HEK293 (cell line): ENCODE data around the gene USP32.

Experiments
- CTCF ChIA-PET: fragments of 350-600 bp; formaldehyde crosslinking; extraction: SDS; loops from one replicate; lab custom pipeline; 2021; ENCODE audit warnings: antibody characterized with exemption; lab: Yijun Ruan, JAX
- POLR2A ChIA-PET: fragments of 300-600 bp; formaldehyde crosslinking; extraction: SDS; loops from one replicate; lab custom pipeline; 2020; ENCODE audit warnings: antibody characterized with exemption, inconsistent platforms; lab: Yijun Ruan, JAX
- H3K27ac ChIP-seq: fragments of 200-500 bp; sonication (Bioruptor generic); 2 replicates; pipeline ENCODE4 v1.5.1; 2014; ENCODE audit warnings: low read depth, low read length, control low read depth, inconsistent platforms; ENCODE audit errors: extremely low read depth
- H3K36me3 ChIP-seq, 2 experiments: fragments of 200-500 bp in 1 of 2; sonication (Bioruptor generic) in 1 of 2; 1 replicate in 1 of 2; 2 replicates in 1 of 2; pipeline ENCODE4 v1.5.1; 2014 to 2017; ENCODE audit warnings: inconsistent platforms in 2 of 2, low read length in 2 of 2; ENCODE audit not compliant: control insufficient read depth in 2 of 2, insufficient read depth in 1 of 2
- H3K4me1 ChIP-seq: fragments of 200-500 bp; sonication (Bioruptor generic); 2 replicates; pipeline ENCODE4 v1.5.1; 2014; ENCODE audit warnings: mild to moderate bottlenecking, low read length, inconsistent platforms; ENCODE audit not compliant: control insufficient read depth, insufficient read depth
- H3K4me3 ChIP-seq: 2 replicates; pipeline ENCODE4 v1.5.1; 2011; ENCODE audit warnings: low read depth, mild to moderate bottlenecking, control low read depth, low read length, moderate library complexity
- H3K9me3 ChIP-seq: fragments of 200-500 bp; sonication (Bioruptor generic); 2 replicates; pipeline ENCODE4 v1.5.1; 2014; ENCODE audit warnings: low read depth, low read length, inconsistent platforms; ENCODE audit not compliant: control insufficient read depth, insufficient read depth
- BCL11A ChIP-seq: fragments of 450-650 bp; formaldehyde crosslinking; IDR thresholded peaks from 2 replicates; pipeline ENCODE4 v1.5.1; 2016; ENCODE audit warnings: low read depth, missing biosample characterization, missing genetic modification characterization
- GLIS1 ChIP-seq: fragments of 450-650 bp; formaldehyde crosslinking; IDR thresholded peaks from 2 replicates; pipeline ENCODE4 v1.5.1; 2016; ENCODE audit warnings: missing biosample characterization, missing genetic modification characterization
- GLIS2 ChIP-seq: fragments of 450-650 bp; formaldehyde crosslinking; IDR thresholded peaks from 2 replicates; pipeline ENCODE4 v1.5.1; 2016; ENCODE audit warnings: missing biosample characterization, missing genetic modification characterization
- PRDM1 ChIP-seq: fragments of 450-650 bp; formaldehyde crosslinking; IDR thresholded peaks from 2 replicates; pipeline ENCODE4; 2016; ENCODE audit warnings: missing biosample characterization, missing genetic modification characterization
- TCF7L2 ChIP-seq: IDR thresholded peaks from 2 replicates; pipeline ENCODE4 v1.6.1; 2011; ENCODE audit warnings: low read depth, mild to moderate bottlenecking, inconsistent platforms, low read length, moderate library complexity, borderline replicate concordance
- YY1 ChIP-seq: fragments of 450-650 bp; formaldehyde crosslinking; IDR thresholded peaks from 2 replicates; pipeline ENCODE4 v1.5.1; 2018; ENCODE audit warnings: missing biosample characterization, missing genetic modification characterization
- ZBTB20 ChIP-seq: fragments of 450-650 bp; formaldehyde crosslinking; IDR thresholded peaks from 2 replicates; pipeline ENCODE4 v1.5.1; 2016; ENCODE audit warnings: missing biosample characterization, missing genetic modification characterization
- ZEB2 ChIP-seq: fragments of 450-650 bp; formaldehyde crosslinking; IDR thresholded peaks from 2 replicates; pipeline ENCODE4 v1.5.1; 2016; ENCODE audit warnings: missing biosample characterization, missing genetic modification characterization
- ZFHX2 ChIP-seq: fragments of 450-650 bp; formaldehyde crosslinking; conservative IDR thresholded peaks from 2 replicates; pipeline ENCODE4 v1.5.1; 2016; ENCODE audit warnings: missing biosample characterization, missing genetic modification characterization
- ZNF174 ChIP-seq: fragments of 450-650 bp; formaldehyde crosslinking; IDR thresholded peaks from 2 replicates; pipeline ENCODE4 v1.5.0; 2017; ENCODE audit warnings: missing biosample characterization, mild to moderate bottlenecking, missing genetic modification characterization
- ZNF354C ChIP-seq: fragments of 450-650 bp; formaldehyde crosslinking; IDR thresholded peaks from 2 replicates; pipeline ENCODE4 v1.5.1; 2016; ENCODE audit warnings: missing biosample characterization, missing genetic modification characterization, low read depth, borderline replicate concordance
- ZNF366 ChIP-seq: fragments of 450-650 bp; formaldehyde crosslinking; conservative IDR thresholded peaks from 2 replicates; pipeline ENCODE4 v1.5.1; 2016; ENCODE audit warnings: missing biosample characterization, missing genetic modification characterization
- ZNF626 ChIP-seq: fragments of 450-650 bp; sonication (Bioruptor Pico); formaldehyde crosslinking; IDR thresholded peaks from 2 replicates; pipeline ENCODE4 v1.5.1; 2018; ENCODE audit warnings: missing biosample characterization, missing genetic modification characterization, inconsistent platforms
- TF ChIP-seq, protein P1 (sequence below): fragments of 450-650 bp; formaldehyde crosslinking; IDR thresholded peaks from 2 replicates; pipeline ENCODE4 v1.5.1; 2016; ENCODE audit warnings: missing biosample characterization, missing genetic modification characterization, low read depth
- TF ChIP-seq, protein P2 (sequence below): fragments of 450-650 bp; formaldehyde crosslinking; IDR thresholded peaks from 2 replicates; pipeline ENCODE4 v1.5.1; 2016; ENCODE audit warnings: missing biosample characterization, missing genetic modification characterization
- TF ChIP-seq, protein P3 (sequence below): fragments of 450-650 bp; formaldehyde crosslinking; IDR thresholded peaks from 2 replicates; pipeline ENCODE4; 2016; ENCODE audit warnings: missing biosample characterization, missing genetic modification characterization
- TF ChIP-seq, protein P4 (sequence below): fragments of 450-650 bp; formaldehyde crosslinking; IDR thresholded peaks from 2 replicates; pipeline ENCODE4 v1.5.1; 2016; ENCODE audit warnings: missing biosample characterization, missing genetic modification characterization, borderline replicate concordance
- TF ChIP-seq, protein P5 (sequence below): fragments of 450-650 bp; formaldehyde crosslinking; IDR thresholded peaks from 2 replicates; pipeline ENCODE4 v1.5.1; 2016; ENCODE audit warnings: missing biosample characterization, missing genetic modification characterization
- TF ChIP-seq, protein P6 (sequence below): fragments of 450-650 bp; formaldehyde crosslinking; IDR thresholded peaks from 2 replicates; pipeline ENCODE4 v1.5.1; 2017; ENCODE audit warnings: missing biosample characterization, missing genetic modification characterization

The USP32 gene

DNA sequence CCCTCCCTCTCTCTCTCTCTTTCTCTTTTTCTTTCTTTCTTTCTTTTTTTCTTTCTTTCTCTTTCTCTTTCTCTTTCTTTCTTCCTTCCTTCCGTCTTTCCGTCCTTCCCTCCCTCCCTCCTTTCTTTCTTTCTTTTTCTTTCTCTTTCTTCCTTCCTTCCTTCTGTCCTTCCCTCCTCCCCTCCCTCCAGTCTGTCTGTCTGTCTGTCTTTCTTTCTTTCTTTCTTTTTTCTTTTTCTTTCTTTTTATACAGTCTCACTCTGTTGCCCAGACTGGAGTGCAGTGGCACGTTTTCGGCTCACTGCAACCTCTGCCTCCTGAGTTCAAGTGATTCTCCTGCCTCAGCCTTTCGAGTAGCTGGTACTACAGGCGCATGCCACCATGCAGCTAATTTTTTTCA, 227.8 kb downstream of the USP32 start:
- TF ChIP-seq PRDM1, result 0 out of 2 replicates have a peak, but pooled peaks have one; percentile 33
- no peak for TF ChIP-seq GLIS1 (tag by site-specific recombination)
- TF ChIP-seq, protein P1, sequence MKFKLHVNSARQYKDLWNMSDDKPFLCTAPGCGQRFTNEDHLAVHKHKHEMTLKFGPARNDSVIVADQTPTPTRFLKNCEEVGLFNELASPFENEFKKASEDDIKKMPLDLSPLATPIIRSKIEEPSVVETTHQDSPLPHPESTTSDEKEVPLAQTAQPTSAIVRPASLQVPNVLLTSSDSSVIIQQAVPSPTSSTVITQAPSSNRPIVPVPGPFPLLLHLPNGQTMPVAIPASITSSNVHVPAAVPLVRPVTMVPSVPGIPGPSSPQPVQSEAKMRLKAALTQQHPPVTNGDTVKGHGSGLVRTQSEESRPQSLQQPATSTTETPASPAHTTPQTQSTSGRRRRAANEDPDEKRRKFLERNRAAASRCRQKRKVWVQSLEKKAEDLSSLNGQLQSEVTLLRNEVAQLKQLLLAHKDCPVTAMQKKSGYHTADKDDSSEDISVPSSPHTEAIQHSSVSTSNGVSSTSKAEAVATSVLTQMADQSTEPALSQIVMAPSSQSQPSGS, result no peak
- TF ChIP-seq, protein P2, sequence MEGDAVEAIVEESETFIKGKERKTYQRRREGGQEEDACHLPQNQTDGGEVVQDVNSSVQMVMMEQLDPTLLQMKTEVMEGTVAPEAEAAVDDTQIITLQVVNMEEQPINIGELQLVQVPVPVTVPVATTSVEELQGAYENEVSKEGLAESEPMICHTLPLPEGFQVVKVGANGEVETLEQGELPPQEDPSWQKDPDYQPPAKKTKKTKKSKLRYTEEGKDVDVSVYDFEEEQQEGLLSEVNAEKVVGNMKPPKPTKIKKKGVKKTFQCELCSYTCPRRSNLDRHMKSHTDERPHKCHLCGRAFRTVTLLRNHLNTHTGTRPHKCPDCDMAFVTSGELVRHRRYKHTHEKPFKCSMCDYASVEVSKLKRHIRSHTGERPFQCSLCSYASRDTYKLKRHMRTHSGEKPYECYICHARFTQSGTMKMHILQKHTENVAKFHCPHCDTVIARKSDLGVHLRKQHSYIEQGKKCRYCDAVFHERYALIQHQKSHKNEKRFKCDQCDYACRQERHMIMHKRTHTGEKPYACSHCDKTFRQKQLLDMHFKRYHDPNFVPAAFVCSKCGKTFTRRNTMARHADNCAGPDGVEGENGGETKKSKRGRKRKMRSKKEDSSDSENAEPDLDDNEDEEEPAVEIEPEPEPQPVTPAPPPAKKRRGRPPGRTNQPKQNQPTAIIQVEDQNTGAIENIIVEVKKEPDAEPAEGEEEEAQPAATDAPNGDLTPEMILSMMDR (tag by site-specific recombination), result no peak
- TF ChIP-seq, protein P3, sequence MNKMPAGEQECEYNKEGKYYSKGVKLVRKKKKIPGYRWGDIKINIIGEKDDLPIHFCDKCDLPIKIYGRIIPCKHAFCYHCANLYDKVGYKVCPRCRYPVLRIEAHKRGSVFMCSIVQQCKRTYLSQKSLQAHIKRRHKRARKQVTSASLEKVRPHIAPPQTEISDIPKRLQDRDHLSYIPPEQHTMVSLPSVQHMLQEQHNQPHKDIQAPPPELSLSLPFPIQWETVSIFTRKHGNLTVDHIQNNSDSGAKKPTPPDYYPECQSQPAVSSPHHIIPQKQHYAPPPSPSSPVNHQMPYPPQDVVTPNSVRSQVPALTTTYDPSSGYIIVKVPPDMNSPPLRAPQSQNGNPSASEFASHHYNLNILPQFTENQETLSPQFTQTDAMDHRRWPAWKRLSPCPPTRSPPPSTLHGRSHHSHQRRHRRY, result no peak
- TF ChIP-seq ZNF366 (tag by site-specific recombination), result peak; percentile 96
- CTCF ChIA-PET, result interaction anchor here (1.4 kb wide), 1 partner anchor 10 kb away, joined by 4 read pairs; no protein-coding TSS in a partner anchor
- H3K4me3 ChIP-seq, result no peak overlapping the region
- no peak overlapping the region for H3K27ac ChIP-seq
- H3K9me3 ChIP-seq, result no peaks in the 10 kb centered on the region
- H3K4me1 ChIP-seq, result no peaks in the 10 kb centered on the region
- POLR2A ChIA-PET, result no interaction called here
- H3K36me3 ChIP-seq, result no peaks in the 10 kb centered on the region

DNA sequence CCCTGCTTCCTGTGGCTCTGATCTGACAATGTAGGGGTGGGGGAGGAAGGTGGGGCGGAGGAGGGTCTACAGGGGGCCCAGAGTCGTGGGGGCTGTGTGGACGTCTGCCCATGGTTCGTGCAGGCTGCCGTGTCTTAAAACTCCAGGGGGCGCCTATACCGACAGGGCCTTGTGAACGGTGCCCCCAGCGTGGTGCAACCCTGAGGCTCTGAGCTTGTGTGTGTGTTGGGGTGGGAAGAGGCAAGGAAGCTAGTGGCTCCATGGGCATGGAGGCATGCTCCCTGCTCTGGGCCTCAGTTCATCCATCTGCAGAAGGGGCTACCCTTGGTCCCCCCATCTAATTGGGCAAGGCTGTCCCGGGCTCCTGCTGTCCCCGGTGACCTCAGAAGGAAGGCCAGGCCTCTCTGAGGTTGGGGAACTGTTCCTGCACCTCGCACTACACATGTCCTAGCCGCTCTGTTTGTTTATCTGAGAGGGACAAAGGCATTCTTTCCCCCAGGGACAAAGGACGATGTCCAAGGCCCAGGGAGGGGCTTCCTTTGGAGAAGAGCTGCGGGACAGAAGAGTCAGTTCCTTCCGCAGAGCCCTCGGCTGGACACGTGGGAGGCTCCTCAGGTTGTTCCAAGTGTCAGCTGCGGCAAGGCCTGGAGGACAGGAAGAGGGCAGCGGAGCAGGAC, 228.7 kb downstream of the USP32 start:
- H3K4me3 ChIP-seq, result no peak overlapping the region
- CTCF ChIA-PET, result interaction anchor here (1.4 kb wide), 1 partner anchor 11 kb away, joined by 4 read pairs; no protein-coding TSS in a partner anchor
- POLR2A ChIA-PET, result no interaction called here
- H3K4me1 ChIP-seq, result no peaks in the 10 kb centered on the region
- H3K36me3 ChIP-seq, result no peaks in the 10 kb centered on the region
- H3K9me3 ChIP-seq, result no peaks in the 10 kb centered on the region
- H3K27ac ChIP-seq, result no peak overlapping the region
- TF ChIP-seq, protein P4, sequence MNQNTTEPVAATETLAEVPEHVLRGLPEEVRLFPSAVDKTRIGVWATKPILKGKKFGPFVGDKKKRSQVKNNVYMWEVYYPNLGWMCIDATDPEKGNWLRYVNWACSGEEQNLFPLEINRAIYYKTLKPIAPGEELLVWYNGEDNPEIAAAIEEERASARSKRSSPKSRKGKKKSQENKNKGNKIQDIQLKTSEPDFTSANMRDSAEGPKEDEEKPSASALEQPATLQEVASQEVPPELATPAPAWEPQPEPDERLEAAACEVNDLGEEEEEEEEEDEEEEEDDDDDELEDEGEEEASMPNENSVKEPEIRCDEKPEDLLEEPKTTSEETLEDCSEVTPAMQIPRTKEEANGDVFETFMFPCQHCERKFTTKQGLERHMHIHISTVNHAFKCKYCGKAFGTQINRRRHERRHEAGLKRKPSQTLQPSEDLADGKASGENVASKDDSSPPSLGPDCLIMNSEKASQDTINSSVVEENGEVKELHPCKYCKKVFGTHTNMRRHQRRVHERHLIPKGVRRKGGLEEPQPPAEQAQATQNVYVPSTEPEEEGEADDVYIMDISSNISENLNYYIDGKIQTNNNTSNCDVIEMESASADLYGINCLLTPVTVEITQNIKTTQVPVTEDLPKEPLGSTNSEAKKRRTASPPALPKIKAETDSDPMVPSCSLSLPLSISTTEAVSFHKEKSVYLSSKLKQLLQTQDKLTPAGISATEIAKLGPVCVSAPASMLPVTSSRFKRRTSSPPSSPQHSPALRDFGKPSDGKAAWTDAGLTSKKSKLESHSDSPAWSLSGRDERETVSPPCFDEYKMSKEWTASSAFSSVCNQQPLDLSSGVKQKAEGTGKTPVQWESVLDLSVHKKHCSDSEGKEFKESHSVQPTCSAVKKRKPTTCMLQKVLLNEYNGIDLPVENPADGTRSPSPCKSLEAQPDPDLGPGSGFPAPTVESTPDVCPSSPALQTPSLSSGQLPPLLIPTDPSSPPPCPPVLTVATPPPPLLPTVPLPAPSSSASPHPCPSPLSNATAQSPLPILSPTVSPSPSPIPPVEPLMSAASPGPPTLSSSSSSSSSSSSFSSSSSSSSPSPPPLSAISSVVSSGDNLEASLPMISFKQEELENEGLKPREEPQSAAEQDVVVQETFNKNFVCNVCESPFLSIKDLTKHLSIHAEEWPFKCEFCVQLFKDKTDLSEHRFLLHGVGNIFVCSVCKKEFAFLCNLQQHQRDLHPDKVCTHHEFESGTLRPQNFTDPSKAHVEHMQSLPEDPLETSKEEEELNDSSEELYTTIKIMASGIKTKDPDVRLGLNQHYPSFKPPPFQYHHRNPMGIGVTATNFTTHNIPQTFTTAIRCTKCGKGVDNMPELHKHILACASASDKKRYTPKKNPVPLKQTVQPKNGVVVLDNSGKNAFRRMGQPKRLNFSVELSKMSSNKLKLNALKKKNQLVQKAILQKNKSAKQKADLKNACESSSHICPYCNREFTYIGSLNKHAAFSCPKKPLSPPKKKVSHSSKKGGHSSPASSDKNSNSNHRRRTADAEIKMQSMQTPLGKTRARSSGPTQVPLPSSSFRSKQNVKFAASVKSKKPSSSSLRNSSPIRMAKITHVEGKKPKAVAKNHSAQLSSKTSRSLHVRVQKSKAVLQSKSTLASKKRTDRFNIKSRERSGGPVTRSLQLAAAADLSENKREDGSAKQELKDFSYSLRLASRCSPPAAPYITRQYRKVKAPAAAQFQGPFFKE, result no peak
- TF ChIP-seq, protein P5, sequence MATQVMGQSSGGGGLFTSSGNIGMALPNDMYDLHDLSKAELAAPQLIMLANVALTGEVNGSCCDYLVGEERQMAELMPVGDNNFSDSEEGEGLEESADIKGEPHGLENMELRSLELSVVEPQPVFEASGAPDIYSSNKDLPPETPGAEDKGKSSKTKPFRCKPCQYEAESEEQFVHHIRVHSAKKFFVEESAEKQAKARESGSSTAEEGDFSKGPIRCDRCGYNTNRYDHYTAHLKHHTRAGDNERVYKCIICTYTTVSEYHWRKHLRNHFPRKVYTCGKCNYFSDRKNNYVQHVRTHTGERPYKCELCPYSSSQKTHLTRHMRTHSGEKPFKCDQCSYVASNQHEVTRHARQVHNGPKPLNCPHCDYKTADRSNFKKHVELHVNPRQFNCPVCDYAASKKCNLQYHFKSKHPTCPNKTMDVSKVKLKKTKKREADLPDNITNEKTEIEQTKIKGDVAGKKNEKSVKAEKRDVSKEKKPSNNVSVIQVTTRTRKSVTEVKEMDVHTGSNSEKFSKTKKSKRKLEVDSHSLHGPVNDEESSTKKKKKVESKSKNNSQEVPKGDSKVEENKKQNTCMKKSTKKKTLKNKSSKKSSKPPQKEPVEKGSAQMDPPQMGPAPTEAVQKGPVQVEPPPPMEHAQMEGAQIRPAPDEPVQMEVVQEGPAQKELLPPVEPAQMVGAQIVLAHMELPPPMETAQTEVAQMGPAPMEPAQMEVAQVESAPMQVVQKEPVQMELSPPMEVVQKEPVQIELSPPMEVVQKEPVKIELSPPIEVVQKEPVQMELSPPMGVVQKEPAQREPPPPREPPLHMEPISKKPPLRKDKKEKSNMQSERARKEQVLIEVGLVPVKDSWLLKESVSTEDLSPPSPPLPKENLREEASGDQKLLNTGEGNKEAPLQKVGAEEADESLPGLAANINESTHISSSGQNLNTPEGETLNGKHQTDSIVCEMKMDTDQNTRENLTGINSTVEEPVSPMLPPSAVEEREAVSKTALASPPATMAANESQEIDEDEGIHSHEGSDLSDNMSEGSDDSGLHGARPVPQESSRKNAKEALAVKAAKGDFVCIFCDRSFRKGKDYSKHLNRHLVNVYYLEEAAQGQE, result no peak
- TF ChIP-seq TCF7L2, result no peak
- TF ChIP-seq BCL11A, result no peak
- TF ChIP-seq ZBTB20 (tag by site-specific recombination), result no peak
- TF ChIP-seq ZFHX2 (tag by site-specific recombination), result peak; percentile 34; the same call in 1 of the 2 replicates
- peak; percentile 65 for TF ChIP-seq GLIS2 (tag by site-specific recombination)
- TF ChIP-seq ZEB2 (tag by site-specific recombination), result no peak; the same call in 1 of the 2 replicates
- no peak for TF ChIP-seq ZNF174 (tag by site-specific recombination)
- no peak for TF ChIP-seq ZNF354C
- TF ChIP-seq ZNF626 (tag by site-specific recombination), result no peak
- TF ChIP-seq, protein P6, sequence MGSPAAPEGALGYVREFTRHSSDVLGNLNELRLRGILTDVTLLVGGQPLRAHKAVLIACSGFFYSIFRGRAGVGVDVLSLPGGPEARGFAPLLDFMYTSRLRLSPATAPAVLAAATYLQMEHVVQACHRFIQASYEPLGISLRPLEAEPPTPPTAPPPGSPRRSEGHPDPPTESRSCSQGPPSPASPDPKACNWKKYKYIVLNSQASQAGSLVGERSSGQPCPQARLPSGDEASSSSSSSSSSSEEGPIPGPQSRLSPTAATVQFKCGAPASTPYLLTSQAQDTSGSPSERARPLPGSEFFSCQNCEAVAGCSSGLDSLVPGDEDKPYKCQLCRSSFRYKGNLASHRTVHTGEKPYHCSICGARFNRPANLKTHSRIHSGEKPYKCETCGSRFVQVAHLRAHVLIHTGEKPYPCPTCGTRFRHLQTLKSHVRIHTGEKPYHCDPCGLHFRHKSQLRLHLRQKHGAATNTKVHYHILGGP, result no peak
- no peak for TF ChIP-seq YY1 (tag by site-specific recombination)
